NCI-H2081 treated with DMSO at 0.1 percent for 48 hours (cell line): ENCODE data around the gene PYURF.
A peak's percentile ranks its signal among the peaks of the same experiment; 100 is the strongest.

Experiments
- DNase-seq: peaks from one replicate; lab custom pipeline; 2025; lab: John Stamatoyannopoulos, UW

PYURF gene, protein sequence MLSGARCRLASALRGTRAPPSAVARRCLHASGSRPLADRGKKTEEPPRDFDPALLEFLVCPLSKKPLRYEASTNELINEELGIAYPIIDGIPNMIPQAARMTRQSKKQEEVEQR

GRCh38 chr4:88523325-88524129, at the start of gene PYURF:
Gene PYURF, minus strand, starts transcription at chr4:88523776. Its CDS starts 76 bp downstream, at chr4:88523700.
- peak; percentile 3 for DNase-seq

DNA sequence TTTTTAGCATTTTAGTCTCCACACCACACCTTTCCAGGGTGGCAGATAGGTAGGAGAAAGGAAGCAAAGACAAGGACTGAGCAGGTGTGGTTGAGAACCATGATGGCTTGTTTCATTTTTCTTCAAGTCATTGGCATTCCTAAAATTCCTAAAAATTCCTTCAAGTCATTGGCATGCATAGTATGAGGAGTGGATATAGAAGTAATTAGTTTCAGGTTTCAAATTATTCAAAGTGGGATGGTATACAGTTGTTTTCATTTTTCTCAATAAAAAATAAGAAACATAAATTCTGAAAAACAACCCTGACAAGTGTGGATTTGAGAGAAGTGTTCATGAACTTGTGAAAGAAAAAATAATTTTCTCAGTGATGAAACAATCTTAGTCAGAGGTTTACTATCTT, 46.4 kb upstream of the PYURF start:
- DNase-seq = no peak

GRCh38 chr4:88567591-88567990, 44.0 kb upstream of the PYURF start:
- DNase-seq = no peak

DNA sequence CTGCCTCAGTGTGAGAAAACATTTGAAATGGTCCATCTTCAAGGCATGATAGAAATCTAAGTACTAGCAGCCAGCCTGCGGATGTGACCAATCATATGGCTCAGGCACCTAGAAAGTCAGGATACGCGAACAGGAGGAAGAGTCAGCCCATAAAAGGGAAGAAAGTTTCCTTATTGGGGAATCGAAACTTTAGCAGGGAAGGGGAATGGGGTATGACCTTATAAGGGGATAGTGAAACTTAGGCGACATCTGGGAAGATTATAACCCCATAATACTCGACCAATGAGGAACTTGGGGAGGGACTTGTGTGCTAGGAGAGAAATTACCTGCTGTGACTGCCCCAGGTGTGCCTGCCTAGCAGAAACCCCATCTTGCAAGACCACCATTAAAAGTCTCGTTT, 26.2 kb upstream of the PYURF start:
- DNase-seq = no peak

DNA sequence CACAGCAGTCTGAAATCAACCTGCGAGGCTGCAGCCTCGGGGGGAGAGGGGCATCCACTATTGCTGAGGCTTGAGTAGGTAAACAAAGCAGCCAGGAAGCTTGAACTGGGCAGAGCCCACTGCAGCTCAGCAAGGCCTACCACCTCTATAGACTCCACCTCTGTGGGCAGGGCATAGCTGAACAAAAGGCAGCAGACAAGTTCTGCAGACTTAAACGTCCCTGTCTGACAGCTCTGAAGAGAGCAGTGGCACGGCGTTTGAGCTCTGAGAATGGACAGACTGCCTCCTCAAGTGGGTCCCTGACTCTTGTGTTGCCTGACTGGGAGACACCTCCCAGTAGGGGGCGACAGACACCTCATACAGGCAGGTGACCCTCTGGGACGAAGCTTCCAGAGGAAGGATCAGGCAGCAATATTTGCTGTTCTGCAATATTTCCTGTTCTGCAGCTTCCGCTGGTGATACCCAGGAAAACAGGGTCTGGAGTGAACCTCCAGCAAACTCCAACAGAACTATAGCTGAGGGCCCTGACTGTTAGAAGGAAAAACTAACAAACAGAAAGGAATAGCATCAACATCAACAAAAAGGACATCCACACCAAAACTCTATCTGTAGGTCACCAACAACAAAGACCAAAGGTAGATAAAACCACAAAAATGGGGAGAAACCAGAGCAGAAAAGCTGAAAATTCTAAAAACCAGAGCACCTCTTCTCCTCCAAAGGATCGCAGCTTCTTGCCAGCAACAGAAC, 15.9 kb upstream of the PYURF start:
- peak; percentile 6 for DNase-seq

DNA sequence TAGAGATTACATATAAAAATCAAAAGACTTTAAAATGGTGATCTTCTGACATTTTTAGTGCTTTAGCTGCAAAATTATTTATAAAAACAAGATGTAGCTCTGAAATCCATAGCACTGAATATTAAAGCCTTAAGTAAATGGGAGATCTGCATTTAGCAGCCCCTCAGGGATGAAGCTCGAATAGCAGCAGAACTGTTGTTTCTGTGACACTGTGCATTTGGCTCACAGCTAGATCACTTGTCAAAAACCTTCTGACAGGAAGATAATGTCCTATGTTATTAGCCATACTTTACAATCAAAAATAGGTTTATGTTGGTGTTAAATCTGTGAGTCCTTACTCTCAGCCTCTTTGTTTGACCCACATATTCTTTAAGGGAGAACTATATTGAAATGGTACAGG, 14.1 kb upstream of the PYURF start:
- DNase-seq = no peak

DNA sequence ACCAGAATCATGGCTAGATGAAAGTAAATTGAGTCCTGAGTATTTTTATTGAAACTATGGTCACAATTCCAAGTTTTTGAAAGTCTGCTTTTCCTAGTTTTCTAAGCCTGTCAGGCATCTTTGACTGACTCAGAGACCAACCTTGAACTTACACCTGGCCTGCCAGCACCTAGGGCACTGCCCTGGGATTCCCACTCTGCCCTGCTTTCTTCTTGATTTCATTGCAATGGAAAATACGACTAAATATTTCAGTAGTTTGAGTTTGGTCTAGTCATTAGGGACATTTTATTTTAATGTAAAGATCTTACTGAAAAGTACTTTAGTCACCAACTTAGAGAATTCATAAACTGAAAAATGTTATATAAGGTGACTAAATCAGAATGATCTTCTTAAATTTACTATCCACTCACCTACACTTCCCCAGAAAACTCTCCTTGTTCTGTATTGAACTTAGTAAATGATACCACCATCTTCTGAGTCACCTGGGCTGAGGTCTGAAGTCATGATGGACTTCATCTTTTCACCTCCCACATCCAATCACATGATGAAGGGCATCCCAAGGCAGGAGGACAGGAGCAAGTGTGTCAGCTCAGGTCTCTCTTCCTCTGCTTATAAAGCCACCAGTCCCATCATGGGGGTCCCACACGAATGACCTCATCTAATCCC, 11.6 kb upstream of the PYURF start:
- no peak for DNase-seq

- no peak for DNase-seq
These were observed 10.6 kb upstream of the PYURF start for GRCh38 chr4:88533937-88534750.

- DNase-seq = no peak
These were observed 9.7 kb upstream of the PYURF start for GRCh38 chr4:88533088-88533790.

GRCh38 chr4:88531549-88531948, 8.0 kb upstream of the PYURF start:
- no peak for DNase-seq

DNA sequence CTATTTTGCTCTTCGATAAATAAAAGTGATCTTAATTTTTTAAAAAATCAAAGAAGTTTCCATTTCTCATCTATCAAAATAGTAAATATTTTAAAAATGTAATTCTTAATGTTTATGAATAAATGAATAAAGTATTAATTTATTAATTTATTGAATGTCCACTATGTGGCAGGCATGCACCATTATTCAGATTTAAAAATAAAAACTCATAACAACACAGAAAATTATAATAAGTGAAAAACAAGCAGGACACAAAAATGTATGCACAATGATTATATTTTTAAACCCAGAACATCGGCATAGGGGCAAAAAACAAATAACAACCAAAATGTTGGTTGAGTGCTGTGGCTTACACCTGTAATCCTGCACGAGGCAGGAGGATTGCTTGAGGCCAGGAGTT, 5.3 kb upstream of the PYURF start:
- DNase-seq = no peak

DNA sequence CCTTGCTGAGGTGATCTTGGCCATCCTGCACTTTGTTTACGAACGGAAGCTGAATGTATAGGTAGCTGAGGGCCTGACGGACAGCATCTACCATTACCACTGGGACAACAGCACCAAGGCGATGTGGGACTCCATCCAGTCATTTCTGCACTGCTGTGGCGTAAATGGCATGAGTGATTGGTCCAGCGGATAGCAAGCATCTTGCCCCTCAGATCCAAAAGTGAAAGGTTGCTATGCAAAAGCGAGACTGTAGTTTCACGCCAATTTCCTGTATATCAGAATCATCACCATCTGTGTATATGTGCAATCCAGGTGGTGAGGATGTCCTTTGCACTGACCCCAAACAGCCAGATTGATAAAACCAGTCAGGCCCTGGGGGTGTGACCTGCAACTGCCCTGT, 4.2 kb upstream of the PYURF start:
- DNase-seq = no peak

DNA sequence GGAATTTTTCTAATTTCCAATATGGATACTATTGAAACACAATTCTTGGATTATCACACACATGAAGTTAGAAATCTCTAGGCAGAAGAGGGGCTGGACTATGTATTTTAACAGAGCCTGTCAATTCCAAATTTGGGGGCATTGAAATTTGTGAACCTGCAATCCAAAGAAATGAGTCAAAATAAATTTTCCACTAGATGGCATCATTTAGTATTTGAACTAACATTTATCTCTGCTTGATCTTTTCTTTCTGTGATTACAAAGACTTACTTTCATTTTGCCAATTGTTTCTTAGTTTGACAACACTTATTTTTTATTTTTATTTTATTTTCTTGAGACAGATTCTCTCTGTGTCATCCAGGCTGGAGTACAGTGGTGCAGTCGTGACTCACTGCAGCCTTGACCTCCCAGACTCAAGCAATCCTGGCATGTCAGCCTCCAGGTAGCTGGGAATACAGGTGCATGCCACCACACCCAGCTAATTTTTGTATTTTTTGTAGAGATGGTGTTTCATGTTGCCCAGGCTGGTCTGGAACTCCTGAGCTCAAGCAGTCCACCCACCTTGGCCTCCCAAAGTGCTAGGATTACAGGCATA, 2.7 kb upstream of the PYURF start:
- DNase-seq = no peak

- no peak for DNase-seq
These were observed 595 bp upstream of the PYURF start for GRCh38 chr4:88524171-88524570.

DNA sequence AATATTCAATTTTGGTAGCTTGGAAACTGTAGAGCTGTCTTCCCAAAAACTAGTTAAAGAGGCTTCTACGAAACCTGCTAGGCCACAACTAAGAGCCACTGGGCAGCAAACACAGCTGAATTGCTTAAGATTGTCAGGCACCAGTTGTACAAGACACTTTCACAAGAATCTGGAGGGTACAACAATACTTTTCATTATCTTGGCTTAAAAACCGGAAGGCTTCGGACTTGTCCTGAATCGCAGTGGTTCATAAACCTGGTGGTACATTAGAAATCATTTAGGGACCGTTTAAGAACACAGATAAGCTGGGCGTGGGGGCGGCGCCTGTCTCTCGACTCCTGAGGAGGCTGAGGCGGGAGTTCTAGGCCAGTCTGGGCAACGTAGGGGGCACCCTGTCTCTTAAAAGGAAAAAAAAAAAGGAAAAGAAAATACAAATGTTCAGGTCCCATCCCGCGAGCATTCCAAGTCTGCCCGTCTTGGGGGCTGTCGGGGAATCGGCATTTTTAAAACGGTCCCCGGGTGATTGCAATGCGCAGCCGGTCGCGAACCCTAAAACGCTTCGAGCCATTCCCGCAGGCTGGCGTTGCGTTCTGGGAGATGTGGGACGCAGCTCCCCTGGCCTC, 763 bp downstream of the PYURF start:
- DNase-seq = no peak

- no peak for DNase-seq
These were observed 4.7 kb downstream of the PYURF start for GRCh38 chr4:88518911-88519310.

DNA sequence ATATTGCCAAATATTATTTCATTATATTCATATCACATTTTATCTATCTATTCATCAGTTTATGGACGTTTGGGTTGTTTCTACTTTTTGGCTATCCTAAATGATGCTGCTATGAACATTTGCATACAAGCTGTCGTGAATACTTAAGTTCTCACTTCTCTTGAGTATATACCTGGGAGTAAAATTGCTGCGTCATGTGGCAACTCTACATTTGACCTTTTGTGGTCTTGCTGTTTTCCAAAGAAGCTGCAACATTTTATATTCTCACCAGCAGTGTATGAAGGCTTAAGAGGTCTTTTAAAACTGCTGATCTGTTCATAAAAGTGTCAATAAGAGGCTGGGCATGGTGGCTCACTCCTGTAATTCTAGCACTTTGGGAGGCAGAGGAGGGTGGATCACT, 5.8 kb downstream of the PYURF start:
- no peak for DNase-seq

- no peak for DNase-seq
These were observed 6.8 kb downstream of the PYURF start for GRCh38 chr4:88516746-88517145.

DNA sequence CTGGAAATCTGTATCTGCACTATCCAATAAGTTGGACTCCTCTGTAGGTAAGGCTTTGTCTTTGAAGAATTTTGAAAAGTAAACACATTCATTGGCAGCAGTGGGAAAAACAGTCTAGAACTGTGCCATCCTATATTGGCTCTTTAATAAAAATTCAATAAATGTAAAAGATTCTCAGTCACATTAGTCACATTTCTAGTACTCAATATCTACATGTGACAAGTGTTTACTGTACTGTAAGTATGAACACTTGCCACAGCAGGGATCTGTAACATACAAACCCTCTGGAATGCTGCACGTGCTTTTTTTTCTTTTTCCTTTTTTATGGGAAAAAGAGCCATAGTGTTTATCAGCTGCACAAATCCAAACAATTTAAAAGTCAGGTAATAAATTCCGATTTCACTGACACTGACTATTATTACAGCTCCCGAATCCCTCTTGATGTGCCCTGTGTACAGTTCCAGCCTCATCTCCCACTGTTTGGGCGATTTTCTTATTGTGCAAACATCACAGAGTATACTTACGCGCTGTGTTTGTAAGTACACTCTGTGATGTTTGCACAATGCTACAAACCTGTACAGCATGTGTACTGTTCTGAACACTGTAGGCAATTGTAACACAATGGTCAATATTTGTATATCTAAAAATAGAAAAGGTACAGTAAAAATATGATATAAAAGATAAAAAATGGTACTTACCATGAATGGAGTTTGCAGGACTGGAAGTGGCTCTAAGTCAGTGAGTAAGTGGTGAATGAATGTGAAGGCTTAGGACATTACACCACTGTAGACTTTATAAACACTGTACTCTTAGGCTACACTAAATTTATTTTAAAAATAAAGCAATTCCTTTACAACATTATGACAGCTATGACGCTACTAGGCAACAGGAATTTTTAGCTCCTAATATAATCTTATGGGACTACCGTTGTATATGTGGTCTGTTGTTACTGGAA, 8.7 kb downstream of the PYURF start:
- DNase-seq = peak; percentile 46
